GM12875 (cell line): ENCODE results near the gene DONSON.
"Not testable (repeated sequence)": the region's sequence is repeated elsewhere in the genome, so short reads cannot be mapped to it uniquely, and the experiment has no call there.

Source experiments
- H3K4me3 ChIP-seq: one replicate; pipeline ENCODE4 v1.5.1; 2011; ENCODE audit warnings: low read depth, low read length, control low read depth
- TF ChIP-seq, protein P1 (sequence below): IDR thresholded peaks from 2 replicates; pipeline ENCODE4 v1.5.1; 2011; ENCODE audit warnings: low read depth, mild to moderate bottlenecking, control low read depth, inconsistent platforms, low read length, moderate library complexity, borderline replicate concordance; ENCODE audit not compliant: insufficient read depth

Gene DONSON, protein sequence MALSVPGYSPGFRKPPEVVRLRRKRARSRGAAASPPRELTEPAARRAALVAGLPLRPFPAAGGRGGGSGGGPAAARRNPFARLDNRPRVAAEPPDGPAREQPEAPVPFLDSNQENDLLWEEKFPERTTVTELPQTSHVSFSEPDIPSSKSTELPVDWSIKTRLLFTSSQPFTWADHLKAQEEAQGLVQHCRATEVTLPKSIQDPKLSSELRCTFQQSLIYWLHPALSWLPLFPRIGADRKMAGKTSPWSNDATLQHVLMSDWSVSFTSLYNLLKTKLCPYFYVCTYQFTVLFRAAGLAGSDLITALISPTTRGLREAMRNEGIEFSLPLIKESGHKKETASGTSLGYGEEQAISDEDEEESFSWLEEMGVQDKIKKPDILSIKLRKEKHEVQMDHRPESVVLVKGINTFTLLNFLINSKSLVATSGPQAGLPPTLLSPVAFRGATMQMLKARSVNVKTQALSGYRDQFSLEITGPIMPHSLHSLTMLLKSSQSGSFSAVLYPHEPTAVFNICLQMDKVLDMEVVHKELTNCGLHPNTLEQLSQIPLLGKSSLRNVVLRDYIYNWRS

DNA sequence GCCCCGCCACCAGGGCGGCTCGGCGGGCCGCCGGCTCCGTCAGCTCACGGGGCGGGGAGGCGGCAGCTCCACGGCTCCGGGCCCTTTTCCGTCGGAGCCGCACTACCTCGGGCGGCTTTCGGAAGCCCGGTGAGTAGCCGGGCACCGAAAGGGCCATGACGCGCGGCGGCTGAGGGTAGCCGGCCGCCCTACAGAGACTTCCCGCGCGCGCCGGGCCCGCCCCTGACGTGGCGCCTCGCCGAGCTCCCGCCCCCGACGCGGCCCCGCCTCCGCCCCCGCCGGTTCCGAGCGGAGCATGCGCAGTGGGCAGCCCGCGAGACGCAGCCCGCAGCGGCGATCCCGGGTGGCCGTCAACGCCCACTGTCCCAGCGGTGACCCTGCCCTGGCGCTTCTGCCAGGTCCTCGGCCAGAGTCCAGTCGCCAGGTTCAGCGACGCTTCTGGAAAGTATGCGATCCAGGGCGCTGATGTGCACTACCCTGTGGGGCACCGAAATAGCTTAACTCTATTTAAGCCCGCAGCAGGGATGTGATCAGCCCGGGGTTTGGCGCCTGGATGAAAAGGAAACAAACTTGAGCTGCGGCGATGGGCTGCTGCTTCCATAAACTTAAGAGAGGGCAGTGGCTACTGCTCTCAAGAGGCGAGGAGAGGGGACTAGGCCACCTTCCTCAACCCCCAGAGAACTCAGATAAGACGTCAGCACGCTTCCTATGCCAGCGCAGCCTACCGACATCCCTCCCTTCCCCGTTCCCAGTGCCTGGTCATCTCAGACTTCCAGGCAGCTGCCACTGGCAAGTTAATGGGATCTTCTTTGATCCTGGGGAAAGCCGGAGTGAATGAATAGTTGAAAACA is at the start of gene DONSON:
Gene DONSON (minus strand): TSS at position 200 of the 851 bp plus-strand sequence. CDS start 43 bp downstream, at position 157.
- H3K4me3 ChIP-seq = peak within 1 kb of the TSS; percentile 78
- TF ChIP-seq, protein P1, sequence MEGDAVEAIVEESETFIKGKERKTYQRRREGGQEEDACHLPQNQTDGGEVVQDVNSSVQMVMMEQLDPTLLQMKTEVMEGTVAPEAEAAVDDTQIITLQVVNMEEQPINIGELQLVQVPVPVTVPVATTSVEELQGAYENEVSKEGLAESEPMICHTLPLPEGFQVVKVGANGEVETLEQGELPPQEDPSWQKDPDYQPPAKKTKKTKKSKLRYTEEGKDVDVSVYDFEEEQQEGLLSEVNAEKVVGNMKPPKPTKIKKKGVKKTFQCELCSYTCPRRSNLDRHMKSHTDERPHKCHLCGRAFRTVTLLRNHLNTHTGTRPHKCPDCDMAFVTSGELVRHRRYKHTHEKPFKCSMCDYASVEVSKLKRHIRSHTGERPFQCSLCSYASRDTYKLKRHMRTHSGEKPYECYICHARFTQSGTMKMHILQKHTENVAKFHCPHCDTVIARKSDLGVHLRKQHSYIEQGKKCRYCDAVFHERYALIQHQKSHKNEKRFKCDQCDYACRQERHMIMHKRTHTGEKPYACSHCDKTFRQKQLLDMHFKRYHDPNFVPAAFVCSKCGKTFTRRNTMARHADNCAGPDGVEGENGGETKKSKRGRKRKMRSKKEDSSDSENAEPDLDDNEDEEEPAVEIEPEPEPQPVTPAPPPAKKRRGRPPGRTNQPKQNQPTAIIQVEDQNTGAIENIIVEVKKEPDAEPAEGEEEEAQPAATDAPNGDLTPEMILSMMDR = no peak

- H3K4me3 ChIP-seq = no peak overlapping the region
- TF ChIP-seq, protein P1 = no peak
Observed at GRCh38 chr21:33634254-33634653, 45.8 kb upstream of the DONSON start.

- H3K4me3 ChIP-seq = not testable (repeated sequence)
Observed at GRCh38 chr21:33626151-33626550, 37.7 kb upstream of the DONSON start.

DNA sequence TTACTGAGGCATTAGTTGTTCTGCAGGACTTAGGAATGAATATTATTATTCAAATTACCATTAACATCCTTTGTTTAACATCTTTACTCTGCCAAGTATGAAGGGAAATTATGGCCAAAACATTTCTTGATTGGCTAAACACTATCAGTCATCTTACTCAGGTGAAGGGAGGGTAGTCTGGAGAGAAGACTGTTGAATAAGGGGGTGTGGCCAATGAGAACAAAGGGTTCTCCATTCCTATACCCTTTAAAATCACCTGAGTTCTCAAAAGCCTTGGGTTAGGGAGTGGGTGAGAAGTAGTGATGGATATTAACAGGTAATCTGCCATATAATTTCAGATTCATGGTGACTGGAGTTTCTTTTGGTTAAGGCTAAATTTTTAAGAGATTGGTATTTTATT is 33.8 kb upstream of the DONSON start:
- TF ChIP-seq, protein P1 = no peak
- no peak overlapping the region for H3K4me3 ChIP-seq

GRCh38 chr21:33619726-33620125 is 31.2 kb upstream of the DONSON start:
- no peak overlapping the region for H3K4me3 ChIP-seq
- TF ChIP-seq, protein P1 = no peak

DNA sequence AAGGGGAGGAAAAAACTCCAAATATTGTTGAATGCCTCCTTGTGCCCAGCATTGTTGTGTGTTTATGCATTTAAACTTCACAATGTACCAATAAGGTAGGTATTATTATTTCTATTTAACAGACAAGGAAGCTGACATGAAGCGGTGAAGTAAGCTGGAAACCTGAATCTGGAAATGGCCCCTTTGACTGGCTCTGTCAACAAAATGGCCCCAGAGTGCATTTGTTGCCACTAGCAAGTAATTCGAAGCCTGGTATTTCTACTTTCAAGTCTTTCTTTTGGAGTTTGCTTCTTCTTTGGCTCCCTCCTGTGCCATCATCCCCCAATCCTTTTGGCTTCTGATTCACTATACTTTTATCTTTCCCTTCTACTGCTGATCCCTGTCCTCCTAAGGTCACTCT is 29.9 kb upstream of the DONSON start:
- TF ChIP-seq, protein P1 = no peak
- no peak overlapping the region for H3K4me3 ChIP-seq

- H3K4me3 ChIP-seq = not testable (repeated sequence)
Observed at GRCh38 chr21:33617565-33617964, 29.1 kb upstream of the DONSON start.
